Neural cell (in vitro differentiated cells): ENCODE results near the gene SH2D1A. TPM values are rescaled to one million over a fixed set of nuclear protein-coding genes. Genes with fewer than 3 reads are reported as not detected.

Experiments used
- H2AFZ ChIP-seq: fragments of 200-600, 300-800 bp; sonication (generic), shearing (Covaris generic); 2 replicates; pipeline ENCODE4 v1.6.0; 2014; ENCODE audit warnings: low read depth, mild to moderate bottlenecking, antibody characterized with exemption, low read length, moderate library complexity
- H3F3A ChIP-seq: fragments of 200-600 bp; shearing (Covaris generic); 2 replicates; pipeline ENCODE4 v1.6.1; 2016; ENCODE audit warnings: mild to moderate bottlenecking, moderate library complexity, mixed read lengths, antibody characterized with exemption, low read length; ENCODE audit not compliant: insufficient read depth, poor library complexity, severe bottlenecking
- H3K27ac ChIP-seq: fragments of 200-600, 300-800 bp; sonication (generic), shearing (Covaris generic); 2 replicates; pipeline ENCODE4 v1.5.1; 2014; ENCODE audit warnings: mild to moderate bottlenecking, low read length, moderate library complexity
- H3K27me3 ChIP-seq: fragments of 300-800, 200-600 bp; sonication (generic), shearing (Covaris generic); 2 replicates; pipeline ENCODE4 v1.6.0; 2014; ENCODE audit warnings: mild to moderate bottlenecking, low read depth, low read length, moderate library complexity; ENCODE audit not compliant: insufficient read depth
- H3K36me3 ChIP-seq: fragments of 300-800, 200-600 bp; sonication (generic), shearing (Covaris generic); 2 replicates; pipeline ENCODE4 v1.5.1; 2014; ENCODE audit warnings: mild to moderate bottlenecking, antibody characterized with exemption, low read length, moderate library complexity; ENCODE audit not compliant: insufficient read depth
- H3K4me2 ChIP-seq: fragments of 300-800, 200-600 bp; sonication (generic), shearing (Covaris generic); 2 replicates; pipeline ENCODE4 v1.6.0; 2014; ENCODE audit warnings: mild to moderate bottlenecking, low read length
- H3K4me3 ChIP-seq: fragments of 300-800, 200-600 bp; sonication (generic), shearing (Covaris generic); 2 replicates; pipeline ENCODE4 v1.5.1; 2014; ENCODE audit warnings: mild to moderate bottlenecking, low read length, moderate library complexity
- H3K79me2 ChIP-seq: fragments of 200-600 bp; shearing (Covaris generic); replicated peaks from 2 replicates; pipeline ENCODE4 v1.6.0; 2014; ENCODE audit warnings: mild to moderate bottlenecking, low read length, moderate library complexity; ENCODE audit not compliant: insufficient read depth
- H3K9ac ChIP-seq: fragments of 300-800, 200-600 bp; sonication (generic), shearing (Covaris generic); 2 replicates; pipeline ENCODE4 v1.6.1; 2016; ENCODE audit warnings: mild to moderate bottlenecking, low read length, mixed read lengths
- H3K9me2 ChIP-seq: fragments of 200-600 bp; shearing (Covaris generic); 2 replicates; pipeline ENCODE4 v1.6.1; 2016; ENCODE audit warnings: mild to moderate bottlenecking, low read length, mixed read lengths; ENCODE audit not compliant: insufficient read depth
- H3K9me3 ChIP-seq: fragments of 200-600, 300-800 bp; sonication (generic), shearing (Covaris generic); 2 replicates; pipeline ENCODE4 v1.6.1; 2016; ENCODE audit warnings: mild to moderate bottlenecking, mixed run types, low read length, moderate library complexity, mixed read lengths
- H4K20me1 ChIP-seq: fragments of 200-600 bp; shearing (Covaris generic); 2 replicates; pipeline ENCODE4 v1.6.1; 2016; ENCODE audit warnings: mild to moderate bottlenecking, mixed run types; ENCODE audit not compliant: insufficient read depth
- EP300 ChIP-seq: fragments of 450-650 bp; conservative IDR thresholded peaks from 2 replicates; pipeline ENCODE4 v1.6.1; 2014; ENCODE audit warnings: antibody characterized with exemption, mild to moderate bottlenecking, moderate library complexity; ENCODE audit not compliant: poor library complexity, severe bottlenecking
- EZH2 ChIP-seq: fragments of 200-600, 300-800 bp; shearing (Covaris generic), sonication (generic); IDR thresholded peaks from 2 replicates; pipeline ENCODE4 v1.6.1; 2014; ENCODE audit warnings: antibody characterized with exemption, low read length, borderline replicate concordance, mild to moderate bottlenecking; ENCODE audit not compliant: insufficient read depth, poor library complexity, severe bottlenecking
- MXI1 ChIP-seq: fragments of 450-650 bp; conservative IDR thresholded peaks from 2 replicates; pipeline ENCODE4 v1.6.1; 2014; ENCODE audit warnings: antibody characterized with exemption, mild to moderate bottlenecking; ENCODE audit not compliant: poor library complexity, severe bottlenecking
- POLR2AphosphoS5 ChIP-seq: IDR thresholded peaks from 2 replicates; pipeline ENCODE4 v1.6.1; 2012
- RAD21 ChIP-seq: fragments of 450-650 bp; conservative IDR thresholded peaks from 2 replicates; pipeline ENCODE4 v1.6.1; 2014; ENCODE audit warnings: antibody characterized with exemption, mild to moderate bottlenecking, moderate library complexity
- SMC3 ChIP-seq: fragments of 450-650 bp; conservative IDR thresholded peaks from 2 replicates; pipeline ENCODE4 v1.6.1; 2014; ENCODE audit warnings: antibody characterized with exemption, mild to moderate bottlenecking, moderate library complexity; ENCODE audit not compliant: poor library complexity
- TAF1 ChIP-seq: IDR thresholded peaks from 2 replicates; pipeline ENCODE4 v1.6.1; 2012; ENCODE audit warnings: low read depth
- polyA plus RNA-seq: library from polyadenylated mRNA; depleted of rRNA; stranded (reverse); fragments of >200 nt; gene quantifications from 2 replicates; pipeline ENCODE4 v1.2.3, GENCODE V29; 2014
- TF ChIP-seq, protein P1 (sequence below): IDR thresholded peaks from 2 replicates; pipeline ENCODE4 v1.6.1; 2012; ENCODE audit warnings: borderline replicate concordance
- TF ChIP-seq, protein P2 (sequence below): fragments of 450-650 bp; IDR thresholded peaks from 2 replicates; pipeline ENCODE4 v1.5.1; 2014; ENCODE audit warnings: antibody characterized with exemption, mild to moderate bottlenecking, moderate library complexity; ENCODE audit not compliant: poor library complexity, severe bottlenecking

Gene SH2D1A
- polyA plus RNA-seq, 1 donor from 2014 or later: not detected

DNA sequence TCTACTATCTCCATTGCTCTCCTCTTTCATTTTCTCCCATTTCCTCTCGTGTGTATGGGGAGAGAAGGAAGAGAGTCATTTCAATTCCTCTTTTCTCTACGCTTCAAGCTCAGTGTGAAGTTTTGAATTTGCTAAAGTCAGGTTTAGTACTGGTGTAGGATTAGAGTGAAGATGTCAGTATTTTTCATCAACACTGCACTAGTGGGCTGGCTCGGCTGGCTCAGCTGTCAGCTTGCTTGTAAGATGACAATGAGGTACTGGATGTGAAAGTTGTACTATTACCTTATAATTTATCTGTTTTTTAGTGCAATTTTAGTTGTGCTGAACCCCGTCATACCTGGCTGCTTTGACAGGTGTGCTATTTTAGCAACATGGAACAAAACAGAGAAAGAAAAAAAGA, 2.1 kb upstream of the SH2D1A start:
- H4K20me1 ChIP-seq: no peaks in the 10 kb centered on the region
- H3K4me3 ChIP-seq: no peak overlapping the region
- H3F3A ChIP-seq: no peaks in the 10 kb centered on the region
- no peaks in the 10 kb centered on the region for H3K27me3 ChIP-seq
- no peaks in the 10 kb centered on the region for H3K9me3 ChIP-seq
- H3K79me2 ChIP-seq: no peaks in the 10 kb centered on the region
- no peak overlapping the region for H2AFZ ChIP-seq
- H3K4me2 ChIP-seq: no peak overlapping the region
- H3K9ac ChIP-seq: no peak overlapping the region
- no peak overlapping the region for H3K27ac ChIP-seq
- TF ChIP-seq, protein P1, sequence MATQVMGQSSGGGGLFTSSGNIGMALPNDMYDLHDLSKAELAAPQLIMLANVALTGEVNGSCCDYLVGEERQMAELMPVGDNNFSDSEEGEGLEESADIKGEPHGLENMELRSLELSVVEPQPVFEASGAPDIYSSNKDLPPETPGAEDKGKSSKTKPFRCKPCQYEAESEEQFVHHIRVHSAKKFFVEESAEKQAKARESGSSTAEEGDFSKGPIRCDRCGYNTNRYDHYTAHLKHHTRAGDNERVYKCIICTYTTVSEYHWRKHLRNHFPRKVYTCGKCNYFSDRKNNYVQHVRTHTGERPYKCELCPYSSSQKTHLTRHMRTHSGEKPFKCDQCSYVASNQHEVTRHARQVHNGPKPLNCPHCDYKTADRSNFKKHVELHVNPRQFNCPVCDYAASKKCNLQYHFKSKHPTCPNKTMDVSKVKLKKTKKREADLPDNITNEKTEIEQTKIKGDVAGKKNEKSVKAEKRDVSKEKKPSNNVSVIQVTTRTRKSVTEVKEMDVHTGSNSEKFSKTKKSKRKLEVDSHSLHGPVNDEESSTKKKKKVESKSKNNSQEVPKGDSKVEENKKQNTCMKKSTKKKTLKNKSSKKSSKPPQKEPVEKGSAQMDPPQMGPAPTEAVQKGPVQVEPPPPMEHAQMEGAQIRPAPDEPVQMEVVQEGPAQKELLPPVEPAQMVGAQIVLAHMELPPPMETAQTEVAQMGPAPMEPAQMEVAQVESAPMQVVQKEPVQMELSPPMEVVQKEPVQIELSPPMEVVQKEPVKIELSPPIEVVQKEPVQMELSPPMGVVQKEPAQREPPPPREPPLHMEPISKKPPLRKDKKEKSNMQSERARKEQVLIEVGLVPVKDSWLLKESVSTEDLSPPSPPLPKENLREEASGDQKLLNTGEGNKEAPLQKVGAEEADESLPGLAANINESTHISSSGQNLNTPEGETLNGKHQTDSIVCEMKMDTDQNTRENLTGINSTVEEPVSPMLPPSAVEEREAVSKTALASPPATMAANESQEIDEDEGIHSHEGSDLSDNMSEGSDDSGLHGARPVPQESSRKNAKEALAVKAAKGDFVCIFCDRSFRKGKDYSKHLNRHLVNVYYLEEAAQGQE: no peak
- TF ChIP-seq TAF1 (no peak), POLR2AphosphoS5 (no peak), MXI1 (no peak), SMC3 (no peak), EP300 (no peak), EZH2 (no peak), RAD21 (no peak)
- TF ChIP-seq, protein P2, sequence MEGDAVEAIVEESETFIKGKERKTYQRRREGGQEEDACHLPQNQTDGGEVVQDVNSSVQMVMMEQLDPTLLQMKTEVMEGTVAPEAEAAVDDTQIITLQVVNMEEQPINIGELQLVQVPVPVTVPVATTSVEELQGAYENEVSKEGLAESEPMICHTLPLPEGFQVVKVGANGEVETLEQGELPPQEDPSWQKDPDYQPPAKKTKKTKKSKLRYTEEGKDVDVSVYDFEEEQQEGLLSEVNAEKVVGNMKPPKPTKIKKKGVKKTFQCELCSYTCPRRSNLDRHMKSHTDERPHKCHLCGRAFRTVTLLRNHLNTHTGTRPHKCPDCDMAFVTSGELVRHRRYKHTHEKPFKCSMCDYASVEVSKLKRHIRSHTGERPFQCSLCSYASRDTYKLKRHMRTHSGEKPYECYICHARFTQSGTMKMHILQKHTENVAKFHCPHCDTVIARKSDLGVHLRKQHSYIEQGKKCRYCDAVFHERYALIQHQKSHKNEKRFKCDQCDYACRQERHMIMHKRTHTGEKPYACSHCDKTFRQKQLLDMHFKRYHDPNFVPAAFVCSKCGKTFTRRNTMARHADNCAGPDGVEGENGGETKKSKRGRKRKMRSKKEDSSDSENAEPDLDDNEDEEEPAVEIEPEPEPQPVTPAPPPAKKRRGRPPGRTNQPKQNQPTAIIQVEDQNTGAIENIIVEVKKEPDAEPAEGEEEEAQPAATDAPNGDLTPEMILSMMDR: no peak
- H3K36me3 ChIP-seq: no peaks in the 10 kb centered on the region
- no peaks in the 10 kb centered on the region for H3K9me2 ChIP-seq

DNA sequence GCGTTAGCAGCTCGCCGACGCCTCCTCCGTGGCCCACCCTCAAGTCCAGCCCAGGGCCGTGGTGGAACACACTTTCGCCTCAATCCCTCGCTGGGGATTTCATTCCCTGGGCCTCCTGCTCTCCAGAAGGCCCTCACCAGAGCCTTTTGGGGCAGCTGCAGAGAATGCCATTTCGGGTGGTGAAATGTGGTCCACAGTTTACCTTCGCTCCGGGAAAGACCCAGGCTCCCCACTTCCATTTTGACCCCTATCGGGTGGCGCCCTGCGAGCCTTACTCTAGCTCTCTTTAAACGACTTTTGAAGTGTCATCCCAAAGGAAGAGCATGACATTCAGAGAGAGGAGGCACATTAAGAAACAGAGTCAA, 496 bp downstream of the SH2D1A start:
- Histone ChIP-seq H3K9me3 (no peaks in the 10 kb centered on the region), H4K20me1 (no peaks in the 10 kb centered on the region), H3K79me2 (no peaks in the 10 kb centered on the region), H2AFZ (no peak overlapping the region), H3K9ac (no peak overlapping the region), H3K27ac (no peak overlapping the region), H3K4me3 (no peak overlapping the region), H3K4me2 (no peak overlapping the region), H3K27me3 (no peaks in the 10 kb centered on the region), H3F3A (no peaks in the 10 kb centered on the region), H3K36me3 (no peaks in the 10 kb centered on the region), H3K9me2 (no peaks in the 10 kb centered on the region)
- TF ChIP-seq RAD21: no peak
- TF ChIP-seq, protein P1: no peak
- TF ChIP-seq TAF1: no peak
- no peak for TF ChIP-seq SMC3
- TF ChIP-seq EZH2: no peak
- TF ChIP-seq, protein P2: no peak
- TF ChIP-seq EP300: no peak
- no peak for TF ChIP-seq POLR2AphosphoS5
- TF ChIP-seq MXI1: no peak
